NCI-H1694 treated with DMSO at 0.1 percent for 48 hours (cell line): ENCODE measurements around the gene DOCK7.
"Not testable (repeated sequence)": the region's sequence is repeated elsewhere in the genome, so short reads cannot be mapped to it uniquely, and the experiment has no call there.

ENCODE experiments used
- DNase-seq: peaks from one replicate; lab custom pipeline; 2025; lab: John Stamatoyannopoulos, UW

The DOCK7 gene

DNA sequence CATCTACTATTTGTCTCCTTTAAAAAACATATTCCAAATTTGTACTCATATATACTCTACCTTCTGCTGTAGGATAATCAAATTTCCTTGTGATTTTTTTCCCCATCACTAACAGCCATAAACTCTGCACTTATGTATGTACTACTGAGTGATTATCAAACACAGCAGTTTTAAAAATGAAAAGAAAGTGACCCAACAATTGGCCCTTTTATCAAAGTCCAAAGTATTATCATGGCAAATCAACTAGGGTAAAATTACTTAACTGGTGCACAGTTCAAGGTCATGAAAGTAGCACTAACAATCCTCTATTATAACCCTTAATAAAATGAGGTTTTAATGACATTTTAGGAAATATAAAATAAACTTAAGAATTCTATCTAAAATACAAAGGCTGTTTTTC lies 79.3 kb downstream of the DOCK7 start:
- no peak for DNase-seq

DNA sequence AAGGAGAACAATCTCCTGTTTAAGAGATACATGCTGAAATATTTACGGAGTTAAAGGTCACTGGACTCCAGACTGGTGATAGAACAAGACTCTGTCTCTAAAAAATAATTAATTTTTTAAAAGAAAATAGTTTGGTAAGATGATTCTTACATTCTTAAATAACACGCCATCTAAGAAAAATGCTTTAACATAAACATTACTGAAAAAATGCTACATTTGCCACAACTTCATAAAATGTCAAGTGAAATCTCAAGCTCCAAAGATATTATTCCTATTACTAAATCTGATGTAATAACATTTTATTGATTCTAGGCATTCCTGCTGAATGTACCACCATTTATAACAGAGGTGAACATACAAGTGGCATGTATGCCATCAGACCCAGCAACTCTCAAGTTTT lies 86.7 kb downstream of the DOCK7 start:
- no peak for DNase-seq

DNA sequence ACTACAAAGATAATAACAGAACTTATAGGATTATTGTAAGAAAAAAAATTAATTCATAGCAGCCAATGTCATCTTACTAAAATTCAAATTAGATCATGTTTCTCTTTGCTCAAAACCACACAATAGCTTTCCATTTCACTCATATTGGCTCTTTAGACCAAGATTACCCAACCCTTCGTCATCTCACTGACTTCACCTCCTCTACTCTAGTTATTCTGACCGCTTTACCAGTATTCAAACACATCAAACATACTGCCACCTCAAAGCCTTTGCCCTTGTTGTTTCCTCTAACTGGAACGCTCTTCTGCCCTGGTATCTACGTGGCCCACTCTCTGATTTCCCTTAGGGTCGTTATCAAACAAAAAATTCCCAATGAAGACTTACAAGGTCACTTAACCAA lies 89.1 kb downstream of the DOCK7 start:
- DNase-seq, result no peak

DNA sequence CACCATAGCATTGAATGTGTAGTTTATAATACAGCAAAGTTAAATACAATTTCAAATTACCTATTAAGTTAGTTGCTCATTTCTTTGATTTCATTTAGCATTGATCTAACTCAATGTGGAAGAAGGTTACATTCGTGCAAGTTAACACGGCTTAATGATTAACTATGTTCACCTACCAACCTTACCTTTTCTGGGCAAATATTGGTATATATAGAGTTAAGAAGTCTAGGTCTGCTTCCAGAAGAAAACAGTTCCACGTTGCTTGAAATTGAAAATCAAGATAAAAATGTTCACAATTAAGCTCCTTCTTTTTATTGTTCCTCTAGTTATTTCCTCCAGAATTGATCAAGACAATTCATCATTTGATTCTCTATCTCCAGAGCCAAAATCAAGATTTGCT lies 90.9 kb downstream of the DOCK7 start, which contains the start of gene ANGPTL3:
Gene ANGPTL3, plus strand, starts transcription at position 240 of the 400 bp plus-strand sequence. Its CDS starts 47 bp downstream, at position 287.
- no peak for DNase-seq

DNA sequence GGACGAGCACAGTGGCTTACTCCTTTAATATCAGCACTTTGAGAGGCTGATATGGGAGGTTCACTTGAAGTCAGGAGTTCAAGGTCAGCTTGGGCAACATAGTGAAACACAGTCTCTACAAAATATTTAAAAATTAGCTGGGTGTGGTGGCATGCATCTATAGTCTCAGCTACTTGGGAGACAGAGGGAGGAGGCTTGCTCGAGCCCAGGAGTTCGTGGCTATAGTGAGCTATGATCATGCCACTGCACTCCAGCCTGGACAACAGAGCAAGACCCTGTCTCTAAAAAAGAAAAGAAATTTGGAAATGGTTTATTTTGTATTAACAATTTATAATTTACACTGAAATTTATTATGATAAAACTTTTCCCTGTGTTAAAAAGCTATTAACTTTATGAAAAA lies 92.5 kb downstream of the DOCK7 start:
- DNase-seq, result no peak

DNA sequence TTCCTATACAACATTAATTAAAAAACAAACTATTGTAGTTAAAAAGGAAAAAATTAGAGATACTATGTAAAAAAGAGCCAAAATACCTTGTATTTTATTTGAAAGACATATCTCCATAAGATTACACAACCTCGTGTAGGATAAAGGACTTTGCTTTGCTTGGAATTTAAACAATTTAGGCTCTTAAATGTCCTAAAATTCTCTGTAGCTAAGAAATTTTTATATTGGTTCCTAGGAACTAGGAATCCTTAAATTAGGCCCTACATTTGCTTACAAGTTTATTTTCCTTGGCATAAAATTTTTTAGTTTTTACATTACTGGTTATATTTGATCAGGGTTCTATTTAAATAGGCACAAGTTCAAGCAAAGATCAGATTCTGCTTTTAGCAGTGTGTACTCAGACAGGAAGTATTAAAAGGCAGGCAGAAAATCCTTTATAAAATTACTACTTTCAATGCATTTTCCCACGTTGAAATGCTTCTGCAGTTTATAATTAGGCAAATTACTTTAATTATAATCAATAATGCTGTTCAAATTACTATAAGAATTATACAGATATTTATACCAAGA lies 94.3 kb downstream of the DOCK7 start:
- no peak for DNase-seq

DNA sequence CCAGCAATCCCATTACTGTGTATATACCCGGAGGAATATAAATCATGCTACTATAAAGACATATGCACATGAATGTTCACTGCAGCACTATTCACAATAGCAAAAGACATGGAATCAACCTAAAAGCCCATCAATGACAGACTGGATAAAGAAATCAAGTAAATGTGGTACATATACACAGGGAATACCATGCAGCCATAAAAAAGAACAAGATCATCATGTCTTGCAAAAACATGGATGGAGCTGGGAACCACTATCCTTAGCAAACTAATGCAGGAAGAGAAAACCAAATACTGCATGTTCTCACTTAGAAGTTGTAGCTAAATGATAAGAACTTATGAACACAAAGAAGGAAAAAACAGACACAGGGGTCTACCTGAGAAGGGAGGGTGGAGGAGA lies 97.2 kb downstream of the DOCK7 start:
- DNase-seq, result no peak

DNA sequence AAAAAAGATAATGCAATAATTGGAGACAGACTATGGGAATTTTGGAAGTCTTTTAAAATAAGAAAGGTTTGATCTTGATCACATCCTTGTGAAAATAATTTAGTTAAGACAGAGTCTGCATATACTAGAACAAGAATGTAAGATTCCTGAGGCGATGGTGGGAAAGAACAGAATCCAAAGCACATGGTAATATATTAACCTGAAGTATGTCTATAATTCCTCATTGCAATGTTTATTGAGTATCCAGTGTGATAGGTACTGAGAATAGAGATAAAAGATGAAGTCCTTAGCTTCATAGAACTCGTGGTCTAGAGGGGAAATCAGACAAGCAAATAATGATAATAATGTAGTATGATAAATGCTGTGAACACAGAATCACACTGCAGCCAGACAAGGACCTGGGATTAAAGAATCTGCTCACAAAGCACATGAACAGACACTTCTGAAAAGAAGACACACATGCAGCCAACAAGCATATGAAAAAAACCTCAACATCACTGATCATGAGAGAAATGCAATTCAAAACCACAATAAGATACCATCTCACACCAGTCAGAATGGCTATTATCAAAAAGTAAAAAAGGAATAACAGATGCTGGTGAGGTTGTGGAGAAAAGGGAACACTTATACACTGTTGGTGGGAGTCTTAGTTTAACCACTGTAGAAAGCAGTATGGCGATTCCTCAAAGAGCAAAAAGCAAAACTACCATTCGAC lies 97.8 kb downstream of the DOCK7 start:
- no peak for DNase-seq

DNA sequence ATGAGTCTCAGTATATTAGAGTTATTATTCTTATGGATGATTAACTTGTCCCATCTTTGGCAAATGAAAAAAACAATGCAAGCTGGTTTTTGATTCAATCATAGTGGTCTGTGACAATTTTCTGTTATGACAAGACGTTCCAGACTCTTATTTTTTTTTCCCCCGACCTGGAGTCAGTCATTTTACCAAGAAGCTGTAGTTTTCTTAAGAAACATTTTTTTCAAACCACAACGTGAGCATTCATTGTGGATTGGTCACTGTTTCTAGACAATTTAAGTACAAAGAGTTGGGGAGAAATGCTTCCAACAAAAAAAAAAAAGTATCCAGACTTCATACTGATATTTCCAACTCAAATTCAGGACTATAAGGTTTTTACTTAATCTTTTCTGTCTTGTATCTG lies 98.9 kb downstream of the DOCK7 start:
- no peak for DNase-seq

DNA sequence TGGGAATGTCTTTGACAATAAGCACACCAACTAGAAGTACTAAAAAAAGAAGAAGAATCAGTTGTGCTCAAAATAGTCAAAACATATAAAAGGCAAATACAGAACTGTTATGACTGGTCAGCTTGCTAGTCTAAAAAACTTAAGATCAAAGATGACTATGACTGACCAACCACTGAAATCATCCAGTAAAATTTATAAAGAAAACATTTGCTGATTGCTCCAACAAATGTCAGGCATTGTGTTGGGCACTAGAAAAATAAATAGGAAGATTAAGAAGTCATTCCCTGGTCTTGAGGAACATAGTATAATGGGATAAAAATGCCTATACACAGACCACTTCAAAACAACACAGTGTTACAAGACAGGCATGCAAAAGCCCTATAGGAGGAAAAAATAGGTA lies 100.2 kb downstream of the DOCK7 start:
- no peak for DNase-seq

DNA sequence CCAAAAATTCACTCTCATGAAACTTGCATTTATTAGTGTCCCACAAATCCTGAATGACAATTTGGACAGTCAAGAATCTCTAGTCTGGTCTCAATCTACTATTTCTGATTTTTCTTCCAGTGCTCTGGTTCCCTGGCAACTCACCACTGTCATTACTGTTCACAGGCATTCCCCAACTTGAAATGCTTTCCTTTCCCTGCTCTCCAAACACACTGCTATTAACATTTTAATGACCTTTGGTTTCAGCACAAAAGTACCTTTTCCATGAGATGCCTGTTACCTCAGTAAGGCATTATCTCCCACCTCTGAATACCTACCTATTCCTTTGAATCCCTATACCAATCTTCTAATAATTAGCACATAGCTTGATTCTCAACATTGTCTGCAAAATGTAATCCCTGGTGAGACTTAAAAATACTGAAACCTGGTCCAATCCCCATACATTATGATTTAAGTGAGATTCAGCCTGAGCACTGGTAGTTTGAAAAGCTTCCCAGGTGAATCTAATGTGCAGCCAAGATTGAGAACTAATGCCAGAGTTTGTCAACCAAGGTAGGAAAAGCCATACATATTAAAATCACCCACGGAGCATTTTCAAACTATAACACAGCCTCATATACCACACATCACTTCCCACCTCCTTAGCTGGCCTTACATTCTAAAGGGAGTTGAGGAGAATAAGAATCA lies 102.6 kb downstream of the DOCK7 start:
- no peak for DNase-seq

DNA sequence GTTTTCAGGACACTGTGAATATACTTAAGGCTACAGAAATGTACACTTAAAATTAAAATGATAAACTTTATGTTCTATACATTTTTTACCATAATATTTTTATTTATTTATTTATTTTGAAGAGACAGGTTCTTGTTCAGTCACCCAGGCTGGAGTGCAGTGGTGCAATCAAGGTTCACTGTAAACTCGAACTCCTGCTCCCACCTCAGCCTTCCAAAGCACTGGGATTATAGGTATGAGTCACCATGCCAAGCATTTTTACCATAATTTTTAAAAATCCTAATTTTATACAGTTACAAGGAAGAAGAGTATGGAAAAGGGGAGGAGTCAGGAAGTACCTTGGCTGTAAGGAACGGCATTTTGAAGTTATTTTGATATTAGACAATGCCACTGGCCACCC lies 114.5 kb downstream of the DOCK7 start:
- DNase-seq, result no peak

DNA sequence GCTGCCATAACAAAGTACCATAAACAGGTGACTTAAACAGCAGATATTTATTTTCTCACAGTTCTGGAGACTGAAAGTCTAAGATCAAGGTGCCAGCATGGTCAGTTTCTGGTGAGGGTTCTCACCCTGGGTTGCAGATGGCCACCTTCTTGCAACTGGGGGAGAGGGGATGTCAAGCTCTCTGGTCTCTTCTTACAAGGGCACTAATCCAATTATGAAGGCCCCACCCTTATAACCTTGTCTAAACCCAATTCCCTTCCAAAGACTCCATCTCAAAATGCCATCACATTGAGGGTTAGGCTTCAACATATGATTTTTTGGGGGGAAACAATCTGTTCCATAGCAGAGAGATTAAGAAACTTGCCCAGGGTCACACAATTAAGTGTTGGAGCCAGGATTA lies 115.7 kb downstream of the DOCK7 start:
- no peak for DNase-seq

DNA sequence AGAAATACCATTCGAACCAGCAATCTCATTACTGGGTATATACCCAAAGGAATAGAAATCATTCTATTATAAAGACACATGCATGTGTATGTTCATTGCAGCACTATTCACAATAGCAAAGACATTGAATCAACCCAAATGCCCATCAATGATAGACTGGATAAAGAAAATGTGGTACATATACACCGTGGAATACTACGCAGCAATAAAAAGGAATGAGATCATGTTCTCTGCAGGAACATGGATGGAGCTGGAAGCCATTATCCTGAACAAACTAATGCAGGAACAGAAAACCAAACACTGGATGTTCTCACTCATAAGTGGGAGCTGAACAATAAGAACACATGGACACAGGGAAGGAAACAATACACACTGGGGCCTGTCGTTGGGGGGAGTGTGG lies 116.7 kb downstream of the DOCK7 start:
- DNase-seq, result not testable (repeated sequence)

DNA sequence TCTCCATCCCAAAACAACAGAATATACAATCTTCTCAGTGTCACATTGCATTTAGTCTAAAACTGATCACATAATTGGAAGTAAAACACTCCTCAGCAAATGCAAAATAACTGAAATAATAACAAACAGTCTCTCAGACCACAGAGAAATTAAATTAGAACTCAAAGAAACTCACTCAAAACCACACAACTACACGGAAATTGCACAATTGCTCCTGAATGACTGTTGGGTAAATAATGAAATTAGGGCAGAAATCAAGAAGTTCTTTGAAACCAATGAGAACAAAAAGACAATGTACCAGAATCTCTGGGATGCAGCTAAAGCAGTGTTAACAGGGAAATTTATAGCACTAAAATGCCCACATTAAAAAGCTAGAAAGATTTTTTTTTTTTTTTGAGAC lies 120.3 kb downstream of the DOCK7 start:
- not testable (repeated sequence) for DNase-seq

DNA sequence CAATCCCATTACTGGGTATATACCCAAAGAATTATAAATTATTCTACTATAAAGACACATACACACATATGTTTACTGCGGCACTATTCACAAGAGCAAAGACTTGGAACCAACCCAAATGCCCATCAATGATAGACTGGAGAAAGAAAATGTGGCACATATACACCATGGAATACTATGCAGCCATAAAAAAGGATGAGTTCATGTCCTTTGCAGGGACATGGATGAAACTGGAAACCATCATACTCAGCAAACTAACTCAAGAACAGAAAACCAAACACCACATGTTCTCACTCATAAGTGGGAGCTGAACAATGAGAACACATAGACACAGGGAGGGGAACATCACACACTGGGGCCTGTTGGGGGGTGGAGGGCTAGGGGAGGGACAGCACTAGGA lies 121.0 kb downstream of the DOCK7 start:
- not testable (repeated sequence) for DNase-seq

DNA sequence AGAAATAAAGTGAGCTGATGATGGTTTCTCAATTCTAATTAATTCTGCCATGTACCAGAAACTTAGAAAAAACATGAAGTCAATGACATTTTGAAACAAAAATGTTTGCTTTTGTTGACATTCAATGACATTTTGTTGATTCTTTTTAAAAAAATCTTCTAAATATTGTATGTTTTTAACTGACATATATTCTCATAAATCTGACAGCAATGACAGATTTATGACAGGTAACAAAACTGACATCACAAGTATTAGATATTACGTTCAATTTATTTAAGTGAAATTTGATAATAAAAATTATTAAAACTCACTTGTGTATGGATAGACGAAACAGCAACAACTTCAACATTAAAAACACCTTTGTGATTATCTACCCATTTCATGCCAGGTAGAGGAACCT lies 126.9 kb downstream of the DOCK7 start:
- no peak for DNase-seq

DNA sequence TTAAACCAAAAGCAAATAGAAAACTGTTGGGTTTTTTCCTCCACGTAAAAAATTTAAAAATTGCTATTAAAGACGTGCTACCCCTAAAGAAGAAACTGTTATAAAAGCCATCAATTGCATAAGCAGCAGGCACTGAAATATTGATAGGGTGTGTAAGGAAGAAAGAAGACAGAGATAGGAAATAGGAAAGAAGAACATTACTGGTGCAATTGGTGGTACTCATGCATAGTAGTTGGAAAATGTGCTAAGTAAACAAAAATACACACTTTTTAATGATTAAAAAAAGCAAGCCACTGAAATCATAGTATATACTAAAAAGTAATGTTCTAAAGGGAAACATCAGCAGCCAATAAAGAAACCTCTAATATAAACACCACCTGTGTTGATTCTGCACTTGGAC lies 143.6 kb downstream of the DOCK7 start:
- DNase-seq, result no peak

DNA sequence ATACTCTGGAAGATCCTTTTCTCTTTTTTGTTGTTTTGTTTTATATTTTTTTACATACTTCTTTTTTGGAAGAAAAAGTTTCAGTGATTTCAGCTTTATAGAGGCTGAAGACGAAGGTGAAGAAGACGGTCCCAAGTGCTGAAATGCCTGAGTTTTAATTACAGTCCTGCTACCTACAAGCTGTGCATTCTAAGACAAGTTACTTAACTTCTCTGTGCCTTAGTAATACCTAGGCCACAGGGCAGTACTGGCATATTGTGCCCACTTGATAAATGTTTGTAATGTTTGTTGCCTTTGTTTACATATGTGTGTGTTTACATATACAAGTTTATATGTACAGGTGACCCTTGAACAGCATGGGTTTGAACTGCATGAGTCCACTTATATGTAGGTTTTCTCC lies 147.1 kb downstream of the DOCK7 start:
- no peak for DNase-seq

DNA sequence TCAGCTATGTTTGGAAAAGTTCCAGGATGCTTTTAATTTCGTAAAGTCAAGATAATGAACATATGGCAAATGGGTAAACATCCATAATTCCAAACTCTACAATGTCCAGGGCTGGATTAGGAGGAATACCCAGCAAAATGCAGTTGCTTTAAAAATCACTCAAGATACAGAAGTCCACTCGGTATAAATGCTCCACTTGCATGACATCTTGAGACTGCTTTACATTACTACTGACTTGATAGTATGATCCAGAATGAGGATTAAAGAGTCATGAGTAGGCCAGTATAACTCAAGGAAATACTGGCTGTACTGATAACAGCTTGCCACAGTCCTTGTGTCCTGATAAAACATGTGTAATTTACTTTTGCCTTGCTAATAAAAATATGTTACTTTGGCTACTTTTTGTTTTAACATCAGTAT lies 149.1 kb downstream of the DOCK7 start:
- no peak for DNase-seq

DNA sequence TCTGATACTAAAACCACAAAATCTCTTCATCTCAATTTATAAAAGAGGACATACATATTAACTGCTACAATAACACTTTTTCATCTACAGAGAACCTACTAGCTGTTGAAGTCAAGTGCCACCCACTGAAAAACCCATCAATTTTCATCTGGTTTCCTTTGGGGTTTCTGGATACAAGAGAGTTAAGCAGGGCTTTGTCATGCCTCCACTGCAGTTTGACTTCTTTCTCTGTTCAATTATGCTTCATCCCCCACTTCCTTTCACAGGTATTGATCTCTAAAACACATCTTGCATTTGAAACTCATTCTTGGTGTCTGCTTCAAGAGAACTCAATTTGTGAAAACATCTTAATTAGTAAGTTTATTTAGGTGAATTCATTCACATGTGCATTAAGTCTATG lies 151.3 kb downstream of the DOCK7 start:
- no peak for DNase-seq

DNA sequence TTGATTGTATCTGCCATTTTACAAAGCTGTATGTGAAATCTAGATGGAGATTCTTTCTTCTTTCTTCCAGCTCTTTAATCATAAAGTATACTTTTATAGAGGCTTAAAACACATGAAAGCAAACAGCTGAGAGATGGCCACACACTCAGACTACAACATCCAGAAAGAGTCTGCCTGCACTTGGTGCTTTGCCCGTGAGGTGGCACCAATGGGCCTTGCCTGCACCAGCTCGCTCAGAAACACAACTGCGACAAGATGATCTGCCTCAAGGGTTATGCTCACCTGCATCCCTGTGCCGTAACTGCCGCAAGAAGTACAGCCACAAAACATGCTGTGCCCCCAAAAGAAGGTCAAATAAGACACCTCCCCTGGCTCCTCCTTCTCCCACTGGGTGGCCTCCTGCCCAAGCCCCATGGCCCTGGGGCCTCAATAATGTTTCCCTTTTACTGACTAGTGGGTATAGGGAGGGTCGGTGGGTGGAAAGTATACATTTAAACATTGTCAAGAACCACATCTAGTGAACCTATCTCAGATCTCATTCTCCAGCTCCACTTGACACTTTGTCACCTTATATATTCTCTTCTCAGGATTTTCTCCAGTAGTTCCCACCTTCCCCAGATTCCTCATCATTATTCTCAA lies 157.6 kb downstream of the DOCK7 start:
- peak; percentile 16 for DNase-seq

DNA sequence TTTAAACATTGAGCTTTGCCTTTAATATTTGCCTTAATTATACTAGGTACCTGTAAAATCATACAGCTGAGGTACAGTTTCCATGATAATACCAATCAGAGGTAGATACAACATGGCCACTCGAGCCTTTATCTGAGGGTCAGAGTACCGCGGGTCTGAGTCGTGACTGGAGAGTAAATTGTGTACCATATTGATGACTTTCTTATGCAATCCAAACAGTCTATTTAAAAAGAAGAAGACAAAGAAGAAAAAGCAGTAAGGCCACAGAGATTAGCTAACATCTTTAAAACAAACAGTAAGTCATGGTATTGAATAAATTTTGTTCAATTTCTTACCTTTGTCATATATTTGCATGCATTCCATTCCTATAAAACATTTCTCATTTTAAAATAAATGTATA lies 159.0 kb downstream of the DOCK7 start:
- no peak for DNase-seq
